SK-N-MC (cell line): ENCODE data around the gene SEC22C.

ENCODE experiments used
- EZH2 ChIP-seq: fragments of 200-600 bp; sonication (generic); IDR thresholded peaks from one replicate; pipeline ENCODE4 v1.6.1; 2017; ENCODE audit warnings: antibody characterized with exemption
- FOXP2 ChIP-seq: optimal IDR thresholded peaks from 2 replicates; pipeline ENCODE3; 2011; ENCODE audit warnings: mild to moderate bottlenecking, moderate library complexity; ENCODE audit not compliant: insufficient read depth; ENCODE audit errors: extremely low read length, control extremely low read depth
- POLR2AphosphoS5 ChIP-seq: IDR thresholded peaks from 2 replicates; pipeline ENCODE4 v1.6.1; 2012; ENCODE audit warnings: mild to moderate bottlenecking, low read depth, low read length, borderline replicate concordance

GRCh38 chr3:42520336-42520735, 61.4 kb downstream of the SEC22C start:
- no peak for TF ChIP-seq POLR2AphosphoS5
- TF ChIP-seq EZH2, result no peak
- TF ChIP-seq FOXP2, result no peak
